RWPE2 (cell line): ENCODE results near the gene DACH1.

Experiments used
- ATAC-seq: fragments of 200-7000 bp; cut with Tn5 transposase; 3 replicates; pipeline ENCODE4 v1.9.1; 2021; ENCODE audit warnings: low read depth
- DNase-seq: peaks from one replicate; pipeline ENCODE4 v3.0.0-alpha.2; 2020; ENCODE audit warnings: low spot score
- H3K27ac ChIP-seq: fragments of 450-650 bp; 2 replicates; pipeline ENCODE4 v1.5.1; 2017; ENCODE audit warnings: mild to moderate bottlenecking; ENCODE audit not compliant: poor library complexity, severe bottlenecking
- H3K27me3 ChIP-seq: fragments of 250-450 bp; sonication (Bioruptor Pico); 2 replicates; pipeline ENCODE4 v1.5.1; 2021; ENCODE audit warnings: mild to moderate bottlenecking, moderate library complexity; ENCODE audit not compliant: insufficient read depth, poor library complexity, severe bottlenecking
- H3K36me3 ChIP-seq: fragments of 250-450 bp; sonication (Bioruptor Pico); 2 replicates; pipeline ENCODE4 v1.5.1; 2020; ENCODE audit warnings: low read depth, mild to moderate bottlenecking, moderate library complexity
- H3K4me1 ChIP-seq: fragments of 250-450 bp; sonication (Bioruptor Pico); 2 replicates; pipeline ENCODE4 v1.5.1; 2021; ENCODE audit warnings: mild to moderate bottlenecking, moderate library complexity; ENCODE audit not compliant: insufficient read depth, poor library complexity, severe bottlenecking
- H3K4me3 ChIP-seq: fragments of 250-450 bp; sonication (Bioruptor Pico); 2 replicates; pipeline ENCODE4 v1.5.1; 2021; ENCODE audit warnings: mild to moderate bottlenecking, moderate library complexity; ENCODE audit not compliant: severe bottlenecking
- H3K9me3 ChIP-seq: fragments of 250-450 bp; sonication (Bioruptor Pico); 2 replicates; pipeline ENCODE4 v1.5.1; 2021; ENCODE audit warnings: mild to moderate bottlenecking, moderate library complexity; ENCODE audit not compliant: severe bottlenecking
- CTCF ChIP-seq: fragments of 450-650 bp; IDR thresholded peaks from one replicate; pipeline ENCODE4 v1.5.1; 2017; ENCODE audit warnings: mild to moderate bottlenecking, moderate library complexity; ENCODE audit not compliant: poor library complexity, severe bottlenecking

DACH1 gene

DNA sequence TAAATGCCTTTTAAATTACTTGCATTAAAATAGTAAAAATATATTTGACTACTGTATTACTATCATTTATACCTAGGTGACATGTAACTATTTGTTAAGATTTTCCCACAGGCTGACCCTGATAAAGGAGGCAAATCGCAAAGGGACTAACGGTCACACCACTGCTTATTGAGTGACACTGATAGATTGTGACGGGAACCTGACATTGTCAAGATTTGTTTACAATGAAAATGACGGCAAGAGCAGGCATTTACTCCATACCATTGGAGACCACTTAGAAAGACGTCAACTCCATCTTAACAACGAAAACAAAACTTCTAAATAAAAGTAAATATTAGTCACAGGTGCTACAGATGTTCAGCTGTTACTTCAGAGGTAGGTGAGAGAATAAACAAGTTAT, 289.0 kb downstream of the DACH1 start:
- no peak for DNase-seq
- H3K36me3 ChIP-seq, result no peaks in the 10 kb centered on the region
- ATAC-seq, result no peak
- peaks cover 6% of the 10 kb centered on the region for H3K4me1 ChIP-seq
- H3K9me3 ChIP-seq, result no peaks in the 10 kb centered on the region
- H3K27me3 ChIP-seq, result no peaks in the 10 kb centered on the region
- TF ChIP-seq CTCF, result no peak
- H3K27ac ChIP-seq, result no peak overlapping the region
- no peak overlapping the region for H3K4me3 ChIP-seq

- ATAC-seq (peak; percentile 68), DNase-seq (no peak)
Observed at GRCh38 chr13:71577127-71577526, 289.9 kb downstream of the DACH1 start.

DNA sequence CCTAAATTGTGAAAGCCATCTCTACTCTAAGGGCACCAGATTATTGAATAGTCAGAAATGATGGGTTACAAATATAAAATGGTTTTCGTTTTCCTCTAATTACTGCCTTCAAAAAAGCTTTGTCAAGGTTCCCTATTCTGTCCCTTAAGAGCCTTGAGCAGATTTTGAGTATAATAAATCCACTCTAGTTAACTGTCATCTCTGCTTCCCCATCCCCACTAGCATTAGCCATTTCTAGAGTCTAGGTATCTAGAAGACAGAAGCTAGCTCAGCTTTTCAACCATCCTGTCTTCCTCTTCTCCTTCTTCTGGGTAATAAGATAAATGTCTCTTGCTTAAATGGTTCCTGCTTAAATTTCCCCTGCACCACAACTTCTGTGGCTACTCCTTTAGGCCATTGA, 290.4 kb downstream of the DACH1 start:
- Histone ChIP-seq H3K9me3 (no peaks in the 10 kb centered on the region), H3K27ac (no peak overlapping the region), H3K36me3 (no peaks in the 10 kb centered on the region), H3K27me3 (no peaks in the 10 kb centered on the region), H3K4me3 (no peak overlapping the region), H3K4me1 (peaks cover 6% of the 10 kb centered on the region)
- ATAC-seq, result no peak
- no peak for TF ChIP-seq CTCF
- DNase-seq, result no peak

More at GRCh38 chr13:71577127-71577526, 289.9 kb downstream of the DACH1 start:
- Histone ChIP-seq H3K27me3 (no peaks in the 10 kb centered on the region), H3K36me3 (no peaks in the 10 kb centered on the region), H3K4me3 (no peak overlapping the region), H3K4me1 (peaks cover 6% of the 10 kb centered on the region), H3K9me3 (no peaks in the 10 kb centered on the region), H3K27ac (no peak overlapping the region)
- no peak for TF ChIP-seq CTCF

- ATAC-seq (no peak), DNase-seq (no peak)
- H3K36me3 ChIP-seq, result no peaks in the 10 kb centered on the region
- H3K4me1 ChIP-seq, result no peaks in the 10 kb centered on the region
- H3K9me3 ChIP-seq, result no peaks in the 10 kb centered on the region
- H3K27ac ChIP-seq, result no peak overlapping the region
- H3K4me3 ChIP-seq, result no peak overlapping the region
- no peak for TF ChIP-seq CTCF
- H3K27me3 ChIP-seq, result no peaks in the 10 kb centered on the region
Observed at GRCh38 chr13:71546881-71547280, 320.1 kb downstream of the DACH1 start.

- Histone ChIP-seq H3K36me3 (no peaks in the 10 kb centered on the region), H3K27me3 (peaks cover 18% of the 10 kb centered on the region), H3K9me3 (no peaks in the 10 kb centered on the region), H3K4me1 (no peaks in the 10 kb centered on the region), H3K27ac (no peak overlapping the region), H3K4me3 (no peak overlapping the region)
- no peak for DNase-seq
- TF ChIP-seq CTCF, result no peak
- no peak for ATAC-seq
Observed at GRCh38 chr13:71540098-71540497, 326.9 kb downstream of the DACH1 start.
